GM19397 (cell line): ENCODE measurements around the gene CTDP1.

Source experiments
- ATAC-seq: cut with Tn5 transposase; IDR thresholded peaks from one replicate; pipeline ENCODE4 v1.9.1; 2021; ENCODE audit warnings: mild to moderate bottlenecking, moderate library complexity; ENCODE audit not compliant: unreplicated experiment

The CTDP1 gene

DNA sequence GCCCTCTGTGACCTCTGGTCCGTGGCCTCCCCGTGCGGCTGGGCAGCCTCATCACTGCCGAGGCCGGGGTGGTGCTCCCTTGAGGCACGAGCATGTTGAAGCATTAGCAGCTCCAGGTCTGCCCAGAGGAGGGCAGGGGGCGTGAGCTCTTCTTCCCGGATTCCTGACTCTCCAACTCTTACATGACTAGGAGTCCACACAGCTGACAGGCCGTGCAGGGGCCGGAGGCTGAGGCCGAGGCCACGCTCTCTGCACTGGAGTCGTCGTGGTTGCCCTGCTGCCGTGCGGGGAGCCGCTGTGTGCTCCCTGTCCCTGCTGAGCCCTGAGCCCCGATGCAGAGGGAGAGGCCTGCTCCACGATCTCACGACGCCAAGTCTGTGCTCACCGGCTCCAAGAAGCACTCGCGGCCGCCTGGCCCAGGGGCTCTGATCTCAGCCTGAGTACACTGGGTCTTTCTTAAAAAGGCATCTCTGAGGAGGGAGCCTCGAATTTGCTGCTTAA, 98.7 kb downstream of the CTDP1 start:
- no peak for ATAC-seq

DNA sequence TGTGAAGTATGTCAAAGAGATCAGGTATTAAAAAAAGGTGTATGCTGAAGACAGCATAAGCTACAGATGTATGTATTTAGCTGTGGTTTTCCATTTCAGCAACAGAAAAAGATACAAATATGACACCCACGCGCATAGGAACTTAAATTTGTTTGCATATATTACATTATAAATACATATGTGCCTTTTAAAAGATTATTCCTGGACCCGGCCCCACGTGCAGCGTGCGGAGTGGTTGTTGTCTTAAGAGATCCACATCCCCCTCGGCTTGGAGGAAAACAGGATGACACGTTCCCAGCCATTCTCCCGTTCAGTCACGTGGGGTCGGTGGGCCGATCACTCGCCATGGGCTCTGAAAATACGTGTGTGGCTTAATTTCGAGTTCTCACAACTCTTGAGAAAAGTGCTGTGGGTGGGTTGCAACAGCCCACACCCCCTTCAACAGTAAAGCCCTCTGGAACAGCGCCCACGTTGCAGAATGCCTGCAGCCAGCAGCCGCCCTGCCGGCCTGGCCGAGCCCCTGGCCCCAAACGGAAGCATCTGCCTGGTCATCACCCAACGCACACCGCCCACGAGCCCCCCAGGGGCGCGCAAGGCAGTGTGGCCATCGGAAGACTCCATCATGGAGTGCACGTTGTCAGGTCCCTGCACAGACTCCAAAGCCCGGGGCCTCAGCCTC, 99.6 kb downstream of the CTDP1 start:
- ATAC-seq, result no peak

DNA sequence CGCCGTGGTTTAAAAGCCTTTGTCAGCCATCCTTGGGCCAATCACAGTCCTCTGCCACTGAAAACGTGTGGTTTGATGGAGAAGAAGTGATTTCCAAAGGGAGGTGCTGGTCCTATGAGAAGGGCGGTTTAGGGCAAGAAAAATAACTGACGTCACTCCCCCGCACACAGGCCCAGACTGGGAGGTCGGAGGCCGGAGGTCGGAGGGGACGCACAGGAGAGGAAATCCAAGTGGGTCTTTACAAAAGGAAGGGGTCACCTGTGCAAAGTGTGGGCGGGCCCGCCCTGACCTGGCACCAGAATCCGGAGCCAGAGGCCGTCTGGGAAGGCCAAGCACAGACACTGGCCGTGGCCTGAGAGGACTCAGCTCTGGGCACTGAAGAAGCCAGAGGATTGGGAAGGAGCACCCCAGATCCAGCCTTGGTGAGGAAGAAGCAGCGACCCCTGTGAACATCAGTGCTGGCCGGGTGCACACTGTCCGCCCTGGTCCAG, 100.1 kb downstream of the CTDP1 start:
- ATAC-seq, result no peak

DNA sequence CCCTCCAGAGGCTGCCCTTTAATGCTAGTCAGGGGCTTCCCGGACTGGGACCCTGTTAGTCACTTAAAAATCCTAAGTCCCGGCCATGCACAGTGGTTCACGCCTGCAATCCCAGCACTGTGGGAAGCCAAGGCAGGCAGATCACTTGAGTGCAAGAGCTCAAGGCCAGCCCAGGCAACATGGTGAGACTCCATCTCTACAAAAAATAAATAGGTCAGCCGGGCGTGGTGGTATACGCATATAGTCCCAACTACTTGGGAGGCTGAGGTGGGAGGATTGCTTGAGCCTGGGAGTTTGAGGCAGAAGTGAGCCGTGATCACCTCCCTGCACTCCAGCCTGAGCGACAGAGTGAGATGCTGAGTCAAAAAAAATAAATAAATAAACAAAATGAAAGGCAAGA, 100.9 kb downstream of the CTDP1 start:
- ATAC-seq, result no peak

DNA sequence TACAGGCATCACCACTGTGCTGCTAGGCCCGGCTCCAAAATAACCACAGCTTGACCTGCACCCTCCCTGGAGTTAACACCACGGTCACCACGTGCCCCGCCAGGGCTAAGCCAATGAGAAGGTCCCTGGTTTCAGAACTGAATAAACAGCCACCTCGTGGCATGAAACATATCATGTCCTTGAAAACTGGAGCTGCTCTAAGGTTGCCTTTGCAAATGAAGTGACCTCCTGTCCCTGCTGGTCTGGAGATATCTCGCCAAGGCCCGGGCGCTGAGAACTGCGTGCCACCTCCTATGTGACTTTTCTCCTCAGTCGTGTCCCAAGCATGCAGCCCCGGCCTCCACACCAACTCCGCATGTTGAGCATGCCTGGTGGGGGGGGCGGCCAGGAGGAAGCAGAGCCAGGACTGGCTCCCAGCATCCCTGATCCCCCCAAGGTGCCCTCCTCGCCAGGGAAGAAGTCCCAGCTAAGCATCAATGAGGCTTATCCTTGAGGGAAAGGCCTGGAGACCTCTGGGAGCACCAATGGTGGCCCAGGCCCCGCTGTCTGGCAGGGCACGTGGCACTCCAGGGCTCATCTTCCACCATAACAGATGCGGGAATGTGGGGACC, 101.8 kb downstream of the CTDP1 start:
- no peak for ATAC-seq

DNA sequence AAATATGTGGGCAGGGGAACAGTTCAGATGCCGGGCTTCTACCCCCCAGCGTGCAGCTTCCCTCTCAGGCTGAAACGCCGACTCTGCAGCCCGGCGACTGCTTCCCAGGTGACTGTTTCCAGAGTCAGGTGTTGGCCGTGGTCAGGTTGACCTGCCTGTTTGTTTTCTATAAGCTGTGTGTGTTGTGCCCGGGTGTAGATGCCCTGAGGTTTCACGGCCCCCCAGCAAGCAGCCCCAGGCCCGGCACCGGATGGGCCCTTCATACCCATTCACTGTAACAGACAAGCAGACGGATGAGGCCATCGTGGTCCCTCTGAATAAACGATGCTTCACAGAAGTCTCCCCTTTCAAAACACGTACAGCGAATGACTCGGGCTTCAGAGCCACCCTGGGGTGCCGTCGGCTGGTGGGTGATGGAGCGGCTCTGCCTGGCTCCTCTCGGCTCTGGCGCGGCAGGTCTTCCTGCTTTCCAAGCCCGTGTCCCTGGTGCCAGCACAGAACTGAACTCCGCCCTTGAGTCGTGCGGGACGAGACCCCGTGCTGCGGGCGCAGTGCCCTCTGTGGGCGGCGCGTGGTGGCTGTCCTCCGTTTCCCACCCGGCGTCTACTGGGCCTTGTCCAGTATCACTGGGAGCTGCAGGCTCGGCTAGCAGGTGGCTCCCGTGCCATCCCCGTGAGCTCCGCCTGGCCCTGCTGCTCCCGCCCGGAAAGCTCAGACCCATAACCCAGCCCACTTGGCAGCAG, 103.1 kb downstream of the CTDP1 start:
- no peak for ATAC-seq

DNA sequence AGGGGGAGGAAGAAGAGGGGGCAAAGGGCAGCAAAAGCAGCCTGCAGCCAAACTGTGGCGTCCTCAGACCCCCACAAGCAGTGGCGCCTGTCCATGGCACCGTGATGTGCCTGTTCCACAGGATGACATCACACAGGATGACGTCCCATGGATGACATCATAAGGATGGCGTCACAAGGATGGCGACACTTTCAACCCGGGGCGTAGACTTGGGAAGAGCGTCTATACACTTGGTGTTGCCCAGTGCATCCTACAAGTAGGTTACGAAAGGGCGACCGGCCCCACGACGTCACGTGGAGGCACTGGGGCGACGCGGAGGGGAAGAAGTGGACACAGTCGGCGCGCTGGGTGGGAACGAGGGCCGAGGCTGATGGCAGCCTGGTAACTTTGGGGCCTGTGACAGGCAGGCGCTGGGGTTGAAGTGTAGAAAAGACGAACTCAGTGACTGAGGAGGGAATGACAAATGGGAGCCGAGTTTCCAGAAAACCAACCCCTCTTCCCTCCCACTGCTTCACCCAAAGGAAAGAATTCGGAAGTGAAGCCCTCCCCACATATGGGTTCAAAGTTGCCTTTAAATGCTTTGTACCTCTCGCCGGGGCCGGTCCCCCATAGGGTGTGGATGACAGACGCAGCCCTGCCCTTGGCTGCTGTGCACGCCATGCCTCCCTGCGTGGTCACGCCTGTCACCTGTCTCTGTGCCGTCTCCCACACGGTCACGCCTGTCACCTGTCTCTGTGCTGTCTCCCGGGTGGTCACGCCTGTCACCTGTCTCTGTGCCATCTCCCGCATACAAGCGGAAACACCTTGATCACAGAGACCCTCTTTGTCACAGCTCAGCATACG, 104.7 kb downstream of the CTDP1 start:
- no peak for ATAC-seq

DNA sequence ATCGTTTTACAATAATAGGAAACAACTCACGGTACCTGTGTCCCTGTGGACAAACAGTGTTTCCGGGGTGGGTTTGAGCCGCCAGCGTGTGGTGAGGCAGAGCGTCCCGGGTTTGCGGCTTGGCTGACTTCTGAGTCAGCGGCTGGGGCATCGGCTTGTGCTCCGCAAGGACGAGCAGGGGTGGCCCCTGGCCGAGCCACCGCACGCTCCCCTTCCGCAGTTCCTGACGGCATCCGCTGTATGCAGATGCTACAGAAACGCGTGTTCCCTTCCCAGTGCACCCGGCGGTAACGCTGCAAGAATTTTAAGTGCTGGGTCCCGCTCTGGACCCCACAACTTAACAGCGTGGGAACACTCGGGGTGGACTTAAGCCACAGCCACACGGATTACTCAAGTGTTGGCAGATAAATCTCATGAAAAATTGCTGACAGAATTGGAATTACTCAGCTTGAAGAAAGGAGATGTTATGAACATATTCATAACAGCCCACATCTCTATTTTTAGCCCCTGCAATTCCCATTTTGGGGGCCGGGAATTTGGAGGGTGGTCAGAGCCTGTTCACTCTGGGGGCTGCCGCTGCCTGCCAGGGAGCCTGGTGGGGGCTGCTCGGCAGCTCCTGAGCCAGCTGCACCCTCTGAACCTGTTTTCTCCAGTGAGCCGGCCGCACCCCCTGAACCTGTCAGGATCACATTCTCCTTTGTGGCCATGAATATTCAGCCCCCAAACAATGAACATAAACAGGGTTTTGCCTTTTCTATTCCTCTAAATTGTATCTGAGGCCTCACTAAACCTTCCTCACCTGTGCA, 105.6 kb downstream of the CTDP1 start:
- ATAC-seq, result no peak

DNA sequence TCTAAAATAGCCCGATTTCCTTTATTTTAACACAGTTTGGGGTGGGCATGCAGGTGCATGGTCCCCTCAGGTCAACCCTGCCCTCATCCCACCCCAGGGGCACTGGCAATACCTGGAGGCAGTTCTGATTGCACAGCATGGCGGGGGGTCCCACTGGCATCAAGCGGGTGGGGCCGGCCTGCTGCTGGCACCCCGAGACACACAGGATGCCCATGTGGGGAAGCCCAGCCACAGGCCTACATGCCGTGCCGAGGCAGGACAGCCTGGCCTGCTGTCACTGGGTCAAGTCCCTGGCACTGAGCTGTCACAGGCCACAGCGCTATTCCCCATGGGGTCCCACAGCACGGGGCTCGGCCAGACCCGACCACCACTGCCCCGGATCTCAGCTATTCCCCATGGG, 106.2 kb downstream of the CTDP1 start:
- ATAC-seq, result no peak

DNA sequence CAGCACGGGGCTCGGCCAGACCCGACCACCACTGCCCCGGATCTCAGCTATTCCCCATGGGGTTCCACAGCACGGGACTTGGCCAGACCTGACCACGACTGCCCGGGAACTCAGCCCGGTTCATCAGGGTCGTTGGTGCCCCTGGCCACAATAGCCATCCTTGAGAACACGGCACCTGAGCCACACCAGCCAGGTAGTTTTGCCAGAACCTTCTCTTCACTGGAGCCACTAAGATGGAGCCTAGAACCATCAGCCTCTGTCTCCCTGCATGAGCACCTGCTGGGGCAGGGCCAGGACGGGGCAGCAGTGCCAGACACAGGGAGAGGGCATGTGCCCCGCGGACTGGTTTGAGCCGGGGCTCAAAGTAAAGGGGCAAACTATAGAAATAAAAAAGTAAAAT, 106.7 kb downstream of the CTDP1 start:
- ATAC-seq, result no peak

DNA sequence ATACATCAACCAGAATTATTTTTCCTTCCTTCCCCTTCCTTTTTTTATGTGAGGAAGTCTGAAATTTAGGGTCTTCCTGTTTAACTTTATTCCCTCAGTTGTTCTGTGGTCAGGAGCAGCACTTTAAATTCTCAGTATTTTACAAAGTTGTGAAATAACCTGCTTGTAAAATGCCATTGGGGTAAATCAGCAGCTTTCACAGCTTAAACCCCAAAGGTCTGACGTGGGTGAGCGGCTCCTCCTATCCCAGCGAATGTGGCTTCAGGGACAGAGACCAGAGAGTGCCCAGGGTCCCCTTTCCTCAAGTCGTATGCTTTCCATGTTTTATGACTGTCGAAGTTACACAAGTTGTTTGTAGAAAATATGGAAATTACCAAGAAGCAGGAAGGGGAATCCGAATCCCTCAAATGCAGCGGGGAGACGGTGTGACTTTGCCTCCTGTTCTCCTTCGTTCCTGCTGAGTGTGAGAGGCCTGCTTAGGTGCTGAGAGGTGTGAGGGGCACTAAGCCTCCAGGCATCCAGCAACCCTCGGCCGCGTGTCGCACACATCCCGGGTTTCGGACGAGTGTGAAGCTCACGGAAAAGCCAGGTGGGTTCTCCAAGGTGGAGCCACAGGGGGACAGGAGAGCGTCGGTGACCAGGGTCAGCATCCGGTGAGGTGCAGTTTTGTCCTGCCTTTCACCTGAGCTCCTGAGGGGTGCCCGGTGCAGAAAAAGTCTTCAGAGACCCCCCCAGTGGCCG, 107.4 kb downstream of the CTDP1 start:
- no peak for ATAC-seq

DNA sequence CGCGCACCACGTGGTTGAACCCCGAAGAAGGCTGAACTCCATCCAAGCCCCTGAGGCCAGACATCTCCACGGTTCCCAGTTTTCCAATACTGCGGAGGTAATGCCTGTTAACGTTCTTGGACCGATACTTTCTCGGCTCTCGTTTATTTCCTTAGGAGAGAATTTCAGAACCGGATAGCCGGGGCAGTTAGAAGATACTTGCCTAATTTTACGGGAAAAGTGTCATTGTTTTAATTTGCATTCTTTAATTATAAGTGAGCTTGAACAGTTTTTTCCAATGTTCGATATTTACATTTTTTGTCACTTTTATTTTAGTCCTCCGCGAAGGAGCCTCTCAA, 107.9 kb downstream of the CTDP1 start:
- ATAC-seq, result no peak

DNA sequence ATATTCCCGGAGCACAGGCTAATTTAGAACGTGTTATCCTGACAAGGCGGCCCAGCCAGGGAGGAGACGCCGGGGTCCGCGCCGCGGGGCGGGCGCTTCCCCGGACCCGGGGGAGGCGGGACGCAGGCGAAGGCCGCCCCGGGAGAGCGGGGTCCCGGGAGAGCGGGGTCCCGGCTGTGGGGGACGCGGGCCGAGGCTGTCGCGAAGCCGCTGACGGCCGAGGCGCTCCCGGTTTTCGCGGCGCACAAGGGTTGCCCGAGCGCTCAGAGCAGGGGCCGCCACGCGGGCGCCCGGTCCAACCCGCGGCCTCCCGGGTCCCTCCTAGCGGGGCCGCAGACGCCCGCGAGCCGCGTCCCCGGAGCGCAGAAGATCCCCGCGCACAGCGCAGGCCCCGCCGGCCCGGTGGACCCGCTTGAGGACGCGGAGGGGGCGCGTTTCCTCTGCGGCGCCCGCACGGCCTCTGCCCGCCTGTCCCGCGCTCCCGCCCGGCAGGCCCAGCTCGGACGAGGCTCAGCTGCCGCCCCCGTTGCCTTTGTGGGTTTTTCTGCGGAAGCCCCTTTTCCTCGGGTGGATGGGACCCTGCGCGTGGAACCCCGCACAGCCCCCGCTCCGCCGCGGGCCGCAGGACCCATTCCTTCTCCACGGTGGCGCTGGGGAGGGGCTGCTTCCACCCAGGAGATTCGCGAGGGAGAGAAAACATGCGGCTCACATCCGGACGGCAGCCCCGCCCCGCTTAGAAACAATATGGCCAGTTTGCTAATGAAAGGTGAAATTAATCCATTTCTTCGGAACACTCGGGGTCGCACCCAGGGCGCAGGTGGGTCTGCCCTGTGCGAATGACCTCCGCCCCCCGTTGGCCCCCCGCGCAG, 108.5 kb downstream of the CTDP1 start:
- no peak for ATAC-seq

DNA sequence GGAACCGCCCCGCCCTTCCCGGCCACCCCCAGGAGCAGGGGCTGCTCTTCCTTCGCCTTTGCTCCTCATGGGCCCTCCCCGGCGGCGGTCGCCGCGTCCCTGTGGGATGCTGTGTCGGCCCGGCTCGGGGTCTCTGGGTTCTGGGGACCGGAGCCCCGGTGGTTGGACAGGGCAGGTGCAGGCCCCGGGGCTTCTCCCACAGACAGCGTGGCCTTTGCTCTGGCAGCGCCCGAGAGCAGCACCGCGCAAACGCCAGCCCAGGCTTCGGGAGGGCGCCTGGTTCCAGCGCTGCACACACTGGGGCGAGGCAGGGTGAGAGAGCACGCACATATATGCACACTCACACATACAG, 109.1 kb downstream of the CTDP1 start:
- ATAC-seq, result no peak

DNA sequence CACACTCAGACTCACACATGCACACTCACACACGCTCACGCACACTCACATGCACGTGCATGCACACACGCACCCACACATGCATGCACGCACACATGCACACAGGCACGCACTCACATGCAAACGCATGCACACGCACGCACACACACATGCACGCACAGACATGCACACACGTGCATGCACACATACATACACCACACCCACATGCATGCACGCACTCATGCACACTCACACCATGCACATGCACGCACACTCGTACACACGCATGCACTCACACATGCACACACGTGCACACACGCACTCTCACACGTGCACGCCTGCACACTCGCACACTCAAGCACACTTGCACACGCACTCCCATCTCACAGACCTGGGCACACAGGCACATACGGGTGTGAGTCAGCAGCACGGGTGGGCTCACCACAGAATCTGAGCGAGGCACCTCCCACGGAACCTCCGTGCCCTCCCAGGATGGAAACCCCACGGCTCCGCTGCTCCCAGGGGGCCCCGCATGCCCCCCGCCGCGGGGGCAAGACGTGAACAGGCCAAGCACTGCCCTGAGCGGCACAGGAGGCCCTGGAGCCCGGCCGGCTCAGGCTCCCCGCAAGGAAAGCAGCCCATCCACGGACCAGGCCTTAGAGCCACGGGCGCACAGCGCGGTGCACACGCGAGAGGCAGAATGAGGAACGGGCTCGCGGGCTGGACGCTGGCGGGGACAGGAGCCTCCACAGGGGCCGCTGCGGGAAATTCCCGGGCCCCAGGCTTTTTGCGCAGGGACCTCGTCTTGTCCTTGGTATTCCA, 109.7 kb downstream of the CTDP1 start:
- ATAC-seq, result no peak

DNA sequence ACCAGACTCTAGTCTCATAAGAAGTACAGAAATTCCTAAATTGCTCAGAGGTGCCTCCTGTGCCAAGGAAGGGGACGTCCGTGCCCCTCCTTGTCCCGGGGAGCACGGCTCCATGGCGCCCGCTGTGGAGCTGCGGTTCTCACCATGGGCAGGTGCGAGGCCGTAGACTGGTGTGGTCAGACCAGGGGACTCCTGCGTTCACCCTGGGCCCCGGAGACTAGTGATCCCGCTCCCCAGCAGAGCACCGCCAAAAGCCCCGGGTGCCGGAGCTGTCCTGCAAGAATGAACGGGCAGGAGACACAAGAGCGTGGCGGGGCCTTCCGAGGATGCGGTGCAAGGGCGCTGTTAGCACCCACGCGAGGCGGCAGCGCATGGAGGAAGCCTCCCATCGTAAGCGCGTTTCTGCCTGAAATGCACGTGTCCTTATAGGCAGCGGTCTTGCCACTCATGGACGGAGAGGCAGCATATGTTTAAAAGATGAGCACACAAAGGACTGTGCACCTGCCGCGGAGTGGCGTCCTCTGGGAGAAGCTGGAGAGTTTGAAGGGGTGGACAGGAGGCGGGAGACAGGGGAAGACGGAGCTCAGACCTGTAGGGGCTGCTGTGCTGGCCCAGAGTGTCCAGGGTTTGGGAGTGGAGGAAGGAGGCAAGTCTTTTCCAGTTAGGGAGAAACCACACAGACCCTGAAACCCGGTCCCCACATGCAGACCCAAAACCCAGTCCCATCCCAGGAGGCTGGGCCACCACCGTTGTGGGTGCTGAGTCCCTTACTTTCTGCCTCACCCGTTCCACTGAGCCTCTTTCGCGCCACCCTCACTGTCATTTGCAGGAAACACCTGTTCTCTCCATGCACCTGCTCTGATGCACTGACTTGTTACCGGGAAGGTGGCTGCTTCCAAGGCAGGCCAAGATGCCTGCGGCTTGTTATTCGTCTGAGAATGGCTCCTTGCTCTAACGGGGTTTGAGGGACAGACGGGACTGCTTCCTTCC, 110.6 kb downstream of the CTDP1 start:
- ATAC-seq, result no peak
